Stimulated activated CD4-positive, alpha-beta T cell treated with anti-CD3 and anti-CD28 coated beads, TNF-alpha, amount 100 ng/mL, for 48 hours (primary cell): ENCODE data around the gene NDUFAF8.

ENCODE experiments used
- DNase-seq, 3 donors: peaks; one replicate each; pipeline ENCODE4 v3.0.0-alpha.2; 2020; ENCODE audit warnings: low read depth in 3 of 3

The NDUFAF8 gene

GRCh38 chr17:81238490-81238814 is 666 bp upstream of the NDUFAF8 start:
- no peak for DNase-seq

- peak in 2 of 3 donors; percentile 14 to 38 for DNase-seq
Observed at GRCh38 chr17:81239714-81240555, 817 bp downstream of the NDUFAF8 start.

GRCh38 chr17:81240761-81241160 is 1.6 kb downstream of the NDUFAF8 start:
- DNase-seq: no peak

GRCh38 chr17:81241203-81241602 is 2.1 kb downstream of the NDUFAF8 start:
- no peak for DNase-seq

GRCh38 chr17:81241648-81242420 is 2.7 kb downstream of the NDUFAF8 start:
- DNase-seq: peak; percentile 26 to 62 (median 41)

- no peak for DNase-seq
Observed at GRCh38 chr17:81242421-81243332, 3.6 kb downstream of the NDUFAF8 start.

- no peak for DNase-seq
Observed at GRCh38 chr17:81243333-81243664, 4.2 kb downstream of the NDUFAF8 start.

- no peak for DNase-seq
Observed at GRCh38 chr17:81244358-81245023, 5.4 kb downstream of the NDUFAF8 start.

- no peak for DNase-seq
Observed at GRCh38 chr17:81245024-81245664, 6.0 kb downstream of the NDUFAF8 start.

GRCh38 chr17:81245665-81246342 is 6.7 kb downstream of the NDUFAF8 start:
- DNase-seq: no peak

GRCh38 chr17:81246343-81246670 is 7.2 kb downstream of the NDUFAF8 start:
- no peak for DNase-seq

- DNase-seq: no peak
Observed at GRCh38 chr17:81246679-81247338, 7.7 kb downstream of the NDUFAF8 start.

GRCh38 chr17:81247339-81247990 is 8.3 kb downstream of the NDUFAF8 start:
- no peak for DNase-seq

- DNase-seq: no peak
Observed at GRCh38 chr17:81248649-81249048, 9.5 kb downstream of the NDUFAF8 start.

GRCh38 chr17:81249223-81250040 is 10.3 kb downstream of the NDUFAF8 start:
- no peak for DNase-seq

GRCh38 chr17:81250286-81251093 is 11.4 kb downstream of the NDUFAF8 start:
- DNase-seq: no peak

GRCh38 chr17:81251094-81251708 is 12.1 kb downstream of the NDUFAF8 start:
- DNase-seq: no peak
